Measurements from ENCODE around the gene METTL21C.
A peak's percentile ranks its signal among the peaks of the same experiment; 100 is the strongest.

Gene METTL21C

GRCh38 chr13:102697264-102697663 is 2.4 kb upstream of the METTL21C start:
- no peak for DNase-seq

GRCh38 chr13:102696465-102696864 is 1.6 kb upstream of the METTL21C start:
- DNase-seq: no peak

GRCh38 chr13:102693776-102694175 is 1.1 kb downstream of the METTL21C start:
- no peak for DNase-seq

GRCh38 chr13:102693250-102693649 is 1.6 kb downstream of the METTL21C start:
- no peak for DNase-seq

GRCh38 chr13:102692491-102692826 is 2.4 kb downstream of the METTL21C start:
- no peak for DNase-seq

- no peak for DNase-seq
Observed at GRCh38 chr13:102690883-102691282, 4.0 kb downstream of the METTL21C start.

- DNase-seq: no peak
Observed at GRCh38 chr13:102688306-102688973, 6.4 kb downstream of the METTL21C start.

- DNase-seq: no peak
Observed at GRCh38 chr13:102687520-102687919, 7.3 kb downstream of the METTL21C start.

GRCh38 chr13:102686024-102686423 is 8.8 kb downstream of the METTL21C start:
- no peak for DNase-seq

- DNase-seq: no peak
Observed at GRCh38 chr13:102683637-102684036, 11.2 kb downstream of the METTL21C start.

GRCh38 chr13:102682727-102683126 is 12.1 kb downstream of the METTL21C start:
- no peak for DNase-seq

- no peak for DNase-seq
Observed at GRCh38 chr13:102682211-102682610, 12.6 kb downstream of the METTL21C start.

- DNase-seq: peak; percentile 16
Observed at GRCh38 chr13:102680842-102681740, 13.8 kb downstream of the METTL21C start.

- DNase-seq: no peak
Observed at GRCh38 chr13:102680133-102680717, 14.6 kb downstream of the METTL21C start.

GRCh38 chr13:102679449-102680132 is 15.3 kb downstream of the METTL21C start:
- no peak for DNase-seq

- no peak for DNase-seq
Observed at GRCh38 chr13:102678339-102679107, 16.3 kb downstream of the METTL21C start.

- DNase-seq: no peak
Observed at GRCh38 chr13:102677122-102677521, 17.7 kb downstream of the METTL21C start.

GRCh38 chr13:102675115-102675514 is 19.7 kb downstream of the METTL21C start:
- DNase-seq: no peak

GRCh38 chr13:102670130-102670529 is 24.7 kb downstream of the METTL21C start:
- no peak for DNase-seq

GRCh38 chr13:102667911-102668310 is 26.9 kb downstream of the METTL21C start:
- no peak for DNase-seq

GRCh38 chr13:102667023-102667422 is 27.8 kb downstream of the METTL21C start:
- no peak for DNase-seq

- no peak for DNase-seq
Observed at GRCh38 chr13:102659168-102659713, 35.6 kb downstream of the METTL21C start.
